ENCODE measurements around the gene KCNQ1OT1.

The KCNQ1OT1 gene

DNA sequence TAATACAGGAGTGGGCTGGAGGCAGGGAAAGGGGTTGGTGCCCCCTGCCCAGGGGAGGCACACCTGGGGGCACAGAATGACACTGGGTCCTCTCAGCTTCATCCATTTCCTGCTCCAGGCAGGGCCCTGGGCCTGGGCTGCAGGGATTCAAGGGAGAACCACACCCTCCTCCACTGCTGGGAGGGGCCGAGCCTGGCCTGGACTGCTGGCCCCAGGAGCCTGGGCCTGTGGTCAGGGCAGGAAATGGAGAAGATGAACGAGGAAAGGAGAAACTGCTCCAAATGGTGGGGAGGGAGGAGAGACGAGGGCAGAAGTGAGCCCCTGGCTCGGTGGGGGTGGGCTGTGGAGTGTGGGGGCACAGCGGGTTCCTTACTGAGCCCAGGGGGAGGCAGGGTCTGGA is 38.1 kb upstream of the KCNQ1OT1 start:
- no peaks in the 10 kb centered on the region for H3K9me2 ChIP-seq (ENCODE audit: low read depth, low read length)
- H3K36me3 ChIP-seq (ENCODE audit: insufficient read depth, low read length), result no peaks in the 10 kb centered on the region
- H3K4me3 ChIP-seq (ENCODE audit: low read depth, low read length, poor library complexity, severe bottlenecking), result no peak overlapping the region
- H3K9ac ChIP-seq (ENCODE audit: low read length), result no peak overlapping the region
- no peak overlapping the region for H3K27ac ChIP-seq (ENCODE audit: low read depth, low read length, poor library complexity, severe bottlenecking)
- no peaks in the 10 kb centered on the region for H4K20me1 ChIP-seq (ENCODE audit: insufficient read depth, low read length)
- no peak overlapping the region for H2AFZ ChIP-seq (ENCODE audit: low read length)
- no peaks in the 10 kb centered on the region for H3K4me1 ChIP-seq (ENCODE audit: insufficient read depth, low read length, severe bottlenecking)
- no peak overlapping the region for H3K4me2 ChIP-seq (ENCODE audit: low read length)
- no peaks in the 10 kb centered on the region for H3K9me3 ChIP-seq (ENCODE audit: low read length)
- no peaks in the 10 kb centered on the region for H3F3A ChIP-seq (ENCODE audit: insufficient read depth, low read length)
- TF ChIP-seq, protein P1, sequence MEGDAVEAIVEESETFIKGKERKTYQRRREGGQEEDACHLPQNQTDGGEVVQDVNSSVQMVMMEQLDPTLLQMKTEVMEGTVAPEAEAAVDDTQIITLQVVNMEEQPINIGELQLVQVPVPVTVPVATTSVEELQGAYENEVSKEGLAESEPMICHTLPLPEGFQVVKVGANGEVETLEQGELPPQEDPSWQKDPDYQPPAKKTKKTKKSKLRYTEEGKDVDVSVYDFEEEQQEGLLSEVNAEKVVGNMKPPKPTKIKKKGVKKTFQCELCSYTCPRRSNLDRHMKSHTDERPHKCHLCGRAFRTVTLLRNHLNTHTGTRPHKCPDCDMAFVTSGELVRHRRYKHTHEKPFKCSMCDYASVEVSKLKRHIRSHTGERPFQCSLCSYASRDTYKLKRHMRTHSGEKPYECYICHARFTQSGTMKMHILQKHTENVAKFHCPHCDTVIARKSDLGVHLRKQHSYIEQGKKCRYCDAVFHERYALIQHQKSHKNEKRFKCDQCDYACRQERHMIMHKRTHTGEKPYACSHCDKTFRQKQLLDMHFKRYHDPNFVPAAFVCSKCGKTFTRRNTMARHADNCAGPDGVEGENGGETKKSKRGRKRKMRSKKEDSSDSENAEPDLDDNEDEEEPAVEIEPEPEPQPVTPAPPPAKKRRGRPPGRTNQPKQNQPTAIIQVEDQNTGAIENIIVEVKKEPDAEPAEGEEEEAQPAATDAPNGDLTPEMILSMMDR (IDR thresholded peaks at IDR 0.05; ENCODE audit: low read length), result no peak
- TF ChIP-seq EZH2 (IDR thresholded peaks at IDR 0.05; ENCODE audit: borderline replicate concordance, low read length), result no peak
- H3K79me2 ChIP-seq (ENCODE audit: insufficient read depth, low read length), result no peaks in the 10 kb centered on the region
- no peaks in the 10 kb centered on the region; the same call in 1 of the 2 replicates for H3K27me3 ChIP-seq (ENCODE audit: insufficient read depth, low read length)

DNA sequence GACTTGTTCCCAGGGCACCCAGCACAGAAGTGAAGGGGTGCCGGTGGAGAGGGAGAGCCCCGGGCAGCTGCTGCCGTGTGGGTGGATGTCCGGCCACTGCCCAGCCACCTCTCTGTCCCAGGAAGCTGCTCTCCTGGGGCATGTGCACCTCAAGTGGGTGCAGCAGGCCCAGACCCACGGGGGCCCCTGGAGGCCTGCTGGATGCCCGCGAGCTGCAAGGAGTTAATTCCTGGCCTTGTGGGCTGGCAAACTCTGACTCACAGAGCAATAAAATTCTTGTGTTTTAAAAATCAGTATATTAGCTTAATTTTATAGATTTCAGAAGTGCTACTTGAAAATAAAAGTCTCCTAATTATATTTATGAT is 37.4 kb upstream of the KCNQ1OT1 start:
- Histone ChIP-seq H4K20me1 (ENCODE audit: insufficient read depth, low read length) (no peaks in the 10 kb centered on the region), H3K9me3 (ENCODE audit: low read length) (no peaks in the 10 kb centered on the region), H3K4me2 (ENCODE audit: low read length) (no peak overlapping the region), H3K27me3 (ENCODE audit: insufficient read depth, low read length) (no peaks in the 10 kb centered on the region), H3F3A (ENCODE audit: insufficient read depth, low read length) (no peaks in the 10 kb centered on the region), H3K4me1 (ENCODE audit: insufficient read depth, low read length, severe bottlenecking) (no peaks in the 10 kb centered on the region), H3K4me3 (ENCODE audit: low read depth, low read length, poor library complexity, severe bottlenecking) (no peak overlapping the region), H3K36me3 (ENCODE audit: insufficient read depth, low read length) (no peaks in the 10 kb centered on the region), H3K9ac (ENCODE audit: low read length) (no peak overlapping the region), H3K27ac (ENCODE audit: low read depth, low read length, poor library complexity, severe bottlenecking) (no peak overlapping the region), H2AFZ (ENCODE audit: low read length) (no peak overlapping the region), H3K9me2 (ENCODE audit: low read depth, low read length) (no peaks in the 10 kb centered on the region), H3K79me2 (ENCODE audit: insufficient read depth, low read length) (no peaks in the 10 kb centered on the region)
- TF ChIP-seq EZH2 (IDR thresholded peaks at IDR 0.05; ENCODE audit: borderline replicate concordance, low read length), result no peak
- TF ChIP-seq, protein P1 (IDR thresholded peaks at IDR 0.05; ENCODE audit: low read length), result no peak

DNA sequence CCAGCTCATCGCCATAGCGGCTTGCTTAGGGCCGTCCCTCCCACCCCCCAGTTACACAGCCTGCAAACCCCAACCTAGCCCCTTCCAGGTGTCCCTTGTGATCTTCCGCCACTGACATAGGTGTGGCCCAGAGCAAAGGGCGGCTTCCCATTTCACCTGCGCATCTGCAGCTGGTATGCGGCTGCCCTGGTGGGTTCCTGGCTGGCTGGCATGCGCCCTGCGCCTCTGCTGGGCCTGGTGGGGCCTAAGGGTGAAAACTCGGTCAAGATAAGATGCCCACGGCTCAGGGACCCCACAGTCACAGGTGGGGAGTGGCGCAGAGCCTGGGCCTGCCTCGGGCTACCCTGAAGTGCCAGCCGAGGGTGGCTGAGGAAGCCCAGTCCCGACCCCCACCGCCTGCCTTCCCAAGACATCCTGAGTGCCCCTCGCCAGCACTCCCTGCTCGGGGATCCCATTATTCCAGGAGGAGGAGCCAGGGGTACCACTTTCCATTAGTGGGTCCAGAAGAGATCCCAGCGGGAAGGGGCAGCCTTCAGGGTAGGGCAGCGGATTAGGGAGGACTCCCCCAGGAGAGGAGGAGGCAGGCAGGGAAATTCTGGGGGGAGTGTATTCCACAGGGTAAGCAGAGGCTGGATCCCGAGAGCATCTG is 36.9 kb upstream of the KCNQ1OT1 start:
- Histone ChIP-seq H3K9me3 (ENCODE audit: low read length) (no peaks in the 10 kb centered on the region), H4K20me1 (ENCODE audit: insufficient read depth, low read length) (no peaks in the 10 kb centered on the region), H3F3A (ENCODE audit: insufficient read depth, low read length) (no peaks in the 10 kb centered on the region), H3K4me1 (ENCODE audit: insufficient read depth, low read length, severe bottlenecking) (no peaks in the 10 kb centered on the region), H3K27ac (ENCODE audit: low read depth, low read length, poor library complexity, severe bottlenecking) (no peak overlapping the region), H3K36me3 (ENCODE audit: insufficient read depth, low read length) (no peaks in the 10 kb centered on the region), H3K4me3 (ENCODE audit: low read depth, low read length, poor library complexity, severe bottlenecking) (no peak overlapping the region), H3K4me2 (ENCODE audit: low read length) (no peak overlapping the region), H3K9me2 (ENCODE audit: low read depth, low read length) (no peaks in the 10 kb centered on the region), H3K9ac (ENCODE audit: low read length) (no peak overlapping the region), H2AFZ (ENCODE audit: low read length) (no peak overlapping the region), H3K79me2 (ENCODE audit: insufficient read depth, low read length) (no peaks in the 10 kb centered on the region), H3K27me3 (ENCODE audit: insufficient read depth, low read length) (no peaks in the 10 kb centered on the region)
- TF ChIP-seq EZH2 (IDR thresholded peaks at IDR 0.05; ENCODE audit: borderline replicate concordance, low read length), result no peak
- TF ChIP-seq, protein P1 (IDR thresholded peaks at IDR 0.05; ENCODE audit: low read length), result no peak

All from OCI-LY1 (cell line).